Left lung (tissue), 10 donors: ENCODE results near the gene ADRA2A. TPM values are rescaled to one million over a fixed set of nuclear protein-coding genes. Genes with fewer than 3 reads are reported as not detected.

Experiments
- ATAC-seq: fragments of 200-7000 bp; cut with Tn5 transposase; one replicate; pipeline ENCODE4 v1.9.1; 2020; ENCODE audit warnings: moderate library complexity
- DNase-seq, 4 donors: peaks; one replicate each; pipeline ENCODE4 v3.0.0-alpha.2; 2013 to 2020
- H3K27ac ChIP-seq, 2 donors: fragments of 200-600 bp; sonication (generic) in 1 of 2; one replicate each; pipeline versions ENCODE4 v1.5.0 to v1.8.0; 2020 to 2021
- H3K27me3 ChIP-seq, 2 donors: fragments of 200-600 bp; sonication (generic) in 1 of 2; one replicate each; pipeline versions ENCODE4 v1.5.0 to v1.8.0; 2020 to 2021
- H3K36me3 ChIP-seq, 2 donors: fragments of 200-600 bp; sonication (generic) in 1 of 2; one replicate each; pipeline versions ENCODE4 v1.5.0 to v1.8.0; 2020 to 2021
- H3K4me1 ChIP-seq, 2 donors: fragments of 200-600 bp; one replicate each; pipeline ENCODE4 v1.8.0; 2021
- H3K4me3 ChIP-seq, 2 donors: fragments of 200-600 bp; sonication (generic) in 1 of 2; one replicate each; pipeline versions ENCODE4 v1.5.0 to v1.8.0; 2020 to 2021; ENCODE audit warnings: mild to moderate bottlenecking in 1 of 2
- H3K9me3 ChIP-seq, 2 donors: fragments of 200-600 bp; sonication (generic) in 1 of 2; one replicate each; pipeline versions ENCODE4 v1.5.0 to v1.8.0; 2020 to 2021
- CTCF ChIP-seq, 2 donors: fragments of 200-600 bp; sonication (generic) in 1 of 2; IDR thresholded peaks; one replicate each; pipeline versions ENCODE4 v1.5.0 to v1.8.0; 2021; ENCODE audit warnings: antibody characterized with exemption in 2 of 2
- intact Hi-C, 2 donors: fragments of 100-400 bp; cut with DNase I; formaldehyde crosslinking; loops; one replicate each; pipeline versions ENCODE4 v1.11.2 to v1.14.2; 2022
- polyA plus RNA-seq, 6 donors: library from polyadenylated mRNA; unstranded; fragments of 120-200 nt; gene quantifications; one replicate each; pipeline ENCODE4 v1.2.1, GENCODE V29; 2013; ENCODE audit not compliant: insufficient read length in 6 of 6
- total RNA-seq, 2 donors: library from RNA; stranded (reverse); fragmentation: NEBNext Ultra II Directional; extraction: Animal tissue kit (Norgen Biotek cat#: 25700); gene quantifications; one replicate each; pipeline ENCODE4 v1.2.1, GENCODE V29; 2021
- donor health status: DM: no; HTN: yes; CAD: no.
- donor health status: DM: no; HTN: no; CAD: no.

ADRA2A gene
- total and polyA plus RNA-seq, 8 donors: 0.15 to 8.9 (median 0.53) TPM

GRCh38 chr10:111109501-111110242 is 32.8 kb downstream of the ADRA2A start:
- H3K4me3 ChIP-seq: no peak overlapping the region
- no peak overlapping the region for H3K27ac ChIP-seq
- H3K27me3 ChIP-seq: no peaks in the 10 kb centered on the region
- H3K36me3 ChIP-seq: no peaks in the 10 kb centered on the region
- no peaks in the 10 kb centered on the region for H3K9me3 ChIP-seq
- no peaks in the 10 kb centered on the region for H3K4me1 ChIP-seq
- DNase-seq: no peak
- intact Hi-C loops: no loop called here
- no peak for ATAC-seq
- TF ChIP-seq CTCF (IDR thresholded peaks at IDR 0.05): no peak

GRCh38 chr10:111110771-111111170 is 33.9 kb downstream of the ADRA2A start:
- TF ChIP-seq CTCF (IDR thresholded peaks at IDR 0.05): no peak
- Histone ChIP-seq H3K4me1 (no peaks in the 10 kb centered on the region), H3K27me3 (no peaks in the 10 kb centered on the region), H3K36me3 (no peaks in the 10 kb centered on the region), H3K9me3 (no peaks in the 10 kb centered on the region), H3K4me3 (no peak overlapping the region), H3K27ac (no peak overlapping the region)
- ATAC-seq: no peak
- no peak for DNase-seq
- intact Hi-C loops: no loop called here

GRCh38 chr10:111112333-111112732 is 35.5 kb downstream of the ADRA2A start:
- Histone ChIP-seq H3K9me3 (no peaks in the 10 kb centered on the region), H3K4me3 (no peak overlapping the region), H3K36me3 (no peaks in the 10 kb centered on the region), H3K4me1 (no peaks in the 10 kb centered on the region), H3K27ac (no peak overlapping the region), H3K27me3 (no peaks in the 10 kb centered on the region)
- DNase-seq: no peak
- TF ChIP-seq CTCF (IDR thresholded peaks at IDR 0.05): no peak
- ATAC-seq: no peak
- intact Hi-C loops: no loop called here

- ATAC-seq (no peak), DNase-seq (no peak)
- Histone ChIP-seq H3K9me3 (no peaks in the 10 kb centered on the region), H3K27me3 (no peaks in the 10 kb centered on the region), H3K36me3 (no peaks in the 10 kb centered on the region), H3K4me1 (no peaks in the 10 kb centered on the region), H3K27ac (no peak overlapping the region), H3K4me3 (no peak overlapping the region)
- intact Hi-C loops: no loop called here
- no peak for TF ChIP-seq CTCF (IDR thresholded peaks at IDR 0.05)
Observed at GRCh38 chr10:111113238-111113960, 36.6 kb downstream of the ADRA2A start.

- ATAC-seq: no peak
- DNase-seq: no peak
- Histone ChIP-seq H3K27me3 (no peaks in the 10 kb centered on the region), H3K9me3 (no peaks in the 10 kb centered on the region), H3K4me1 (no peaks in the 10 kb centered on the region), H3K4me3 (no peak overlapping the region), H3K27ac (no peak overlapping the region), H3K36me3 (no peaks in the 10 kb centered on the region)
- intact Hi-C loops: no loop called here
- no peak for TF ChIP-seq CTCF (IDR thresholded peaks at IDR 0.05)
Observed at GRCh38 chr10:111113961-111114757, 37.3 kb downstream of the ADRA2A start.
